Skeletal muscle satellite cell (primary cell): ENCODE results near the gene SLC35F1.
A peak's percentile ranks its signal among the peaks of the same experiment; 100 is the strongest.

Experiments
- H3K27me3 ChIP-seq: 2 replicates; pipeline ENCODE4 v1.7.0; 2013; ENCODE audit warnings: low read length; ENCODE audit not compliant: control insufficient read depth, insufficient read depth
- H3K36me3 ChIP-seq: 2 replicates; pipeline ENCODE4 v1.7.0; 2013; ENCODE audit warnings: mild to moderate bottlenecking, control low read depth, low read length; ENCODE audit not compliant: insufficient read depth
- H3K4me1 ChIP-seq: 2 replicates; pipeline ENCODE4 v1.7.0; 2013; ENCODE audit warnings: low read length; ENCODE audit not compliant: control insufficient read depth, insufficient read depth
- H3K4me2 ChIP-seq: 2 replicates; pipeline ENCODE4 v1.7.0; 2013; ENCODE audit warnings: mild to moderate bottlenecking, low read length
- H3K4me3 ChIP-seq: 2 replicates; pipeline ENCODE4 v1.7.0; 2013; ENCODE audit warnings: low read length
- H3K9ac ChIP-seq: 2 replicates; pipeline ENCODE4 v1.7.0; 2013; ENCODE audit warnings: mild to moderate bottlenecking, low read depth, low read length, moderate library complexity
- H3K9me3 ChIP-seq: replicated peaks from 2 replicates; pipeline ENCODE4 v1.7.0; 2013; ENCODE audit warnings: mild to moderate bottlenecking, control low read depth, low read length

SLC35F1 gene

GRCh38 chr6:117910549-117910948 lies 3.5 kb downstream of the SLC35F1 start:
- Histone ChIP-seq H3K9me3 (no peaks in the 10 kb centered on the region), H3K9ac (no peak overlapping the region), H3K27me3 (peaks cover 39% of the 10 kb centered on the region), H3K4me2 (no peak overlapping the region), H3K4me1 (peaks cover 8% of the 10 kb centered on the region), H3K36me3 (no peaks in the 10 kb centered on the region), H3K4me3 (no peak overlapping the region)

DNA sequence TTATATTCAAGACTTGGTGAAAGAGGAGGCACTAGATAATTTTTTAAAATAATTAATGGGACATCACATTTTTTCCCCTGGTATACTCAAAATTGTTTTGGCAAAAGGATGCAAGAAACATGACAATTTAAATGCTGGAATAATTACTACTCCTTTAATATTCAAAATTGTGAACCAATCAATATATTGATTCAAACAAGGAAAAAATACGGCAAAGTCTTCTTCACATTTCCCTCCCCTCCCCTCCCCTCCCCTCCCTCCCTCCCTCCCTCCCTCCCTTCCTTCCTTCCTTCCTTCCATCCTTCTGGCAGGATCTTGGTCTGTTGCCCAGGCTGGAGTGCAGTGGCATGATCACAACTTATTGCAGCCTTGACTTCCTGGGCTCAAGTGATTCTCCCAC lies 4.1 kb downstream of the SLC35F1 start:
- no peak overlapping the region for H3K4me2 ChIP-seq
- peaks cover 8% of the 10 kb centered on the region for H3K4me1 ChIP-seq
- H3K9ac ChIP-seq: no peak overlapping the region
- H3K9me3 ChIP-seq: no peaks in the 10 kb centered on the region
- no peaks in the 10 kb centered on the region for H3K36me3 ChIP-seq
- H3K27me3 ChIP-seq: peaks cover 34% of the 10 kb centered on the region
- H3K4me3 ChIP-seq: no peak overlapping the region

DNA sequence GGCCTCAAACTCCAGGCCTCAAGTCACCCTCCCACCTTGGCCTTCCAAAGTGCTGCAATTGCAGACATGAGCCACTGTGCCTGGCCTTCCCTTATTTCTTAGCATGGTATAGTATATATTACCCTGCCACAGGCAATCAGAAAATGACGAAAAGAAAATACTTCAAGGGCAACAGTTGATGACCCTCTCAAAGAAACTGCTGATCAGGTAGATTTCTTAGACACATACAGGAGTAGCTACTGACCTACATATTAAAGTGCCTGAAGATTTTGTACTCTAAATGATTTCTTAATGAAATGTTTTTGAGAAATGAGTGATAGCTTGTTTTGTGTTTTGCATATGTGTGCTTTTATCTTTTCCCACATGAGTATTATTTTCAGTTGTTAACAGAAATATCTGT lies 4.6 kb downstream of the SLC35F1 start:
- H3K9ac ChIP-seq: no peak overlapping the region
- H3K36me3 ChIP-seq: no peaks in the 10 kb centered on the region
- H3K4me3 ChIP-seq: no peak overlapping the region
- no peak overlapping the region for H3K4me2 ChIP-seq
- peaks cover 29% of the 10 kb centered on the region for H3K27me3 ChIP-seq
- no peaks in the 10 kb centered on the region for H3K9me3 ChIP-seq
- H3K4me1 ChIP-seq: peaks cover 8% of the 10 kb centered on the region

DNA sequence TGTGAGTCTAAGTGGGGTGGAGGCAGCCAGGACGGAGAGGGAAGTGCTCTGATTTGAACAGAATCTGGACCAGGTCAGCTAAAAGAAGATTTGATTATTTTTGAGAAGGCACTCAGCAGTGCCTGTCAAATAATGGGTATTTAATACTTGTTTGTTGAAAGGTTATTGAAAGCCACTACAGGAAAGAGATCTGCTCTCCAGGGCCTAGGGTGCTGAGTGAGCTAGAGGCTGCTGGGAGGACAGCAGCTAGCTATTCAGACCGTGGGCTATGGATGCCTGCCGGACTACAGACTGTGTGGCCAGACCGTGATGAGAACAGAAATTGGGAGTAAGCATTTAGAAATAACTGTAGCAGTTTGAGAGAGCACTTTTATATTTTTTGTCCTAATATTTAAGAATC lies 8.8 kb downstream of the SLC35F1 start:
- H3K4me3 ChIP-seq: no peak overlapping the region
- H3K9me3 ChIP-seq: no peaks in the 10 kb centered on the region
- no peak overlapping the region for H3K4me2 ChIP-seq
- peaks cover 28% of the 10 kb centered on the region for H3K27me3 ChIP-seq
- no peaks in the 10 kb centered on the region for H3K36me3 ChIP-seq
- H3K9ac ChIP-seq: no peak overlapping the region
- H3K4me1 ChIP-seq: peaks cover 6% of the 10 kb centered on the region

- peaks cover 28% of the 10 kb centered on the region for H3K27me3 ChIP-seq
- H3K4me3 ChIP-seq: no peak overlapping the region
- H3K4me1 ChIP-seq: peaks cover 6% of the 10 kb centered on the region
- H3K9ac ChIP-seq: no peak overlapping the region
- no peak overlapping the region for H3K4me2 ChIP-seq
- H3K9me3 ChIP-seq: no peaks in the 10 kb centered on the region
- H3K36me3 ChIP-seq: no peaks in the 10 kb centered on the region
Observed at GRCh38 chr6:117916483-117916882, 9.4 kb downstream of the SLC35F1 start.

DNA sequence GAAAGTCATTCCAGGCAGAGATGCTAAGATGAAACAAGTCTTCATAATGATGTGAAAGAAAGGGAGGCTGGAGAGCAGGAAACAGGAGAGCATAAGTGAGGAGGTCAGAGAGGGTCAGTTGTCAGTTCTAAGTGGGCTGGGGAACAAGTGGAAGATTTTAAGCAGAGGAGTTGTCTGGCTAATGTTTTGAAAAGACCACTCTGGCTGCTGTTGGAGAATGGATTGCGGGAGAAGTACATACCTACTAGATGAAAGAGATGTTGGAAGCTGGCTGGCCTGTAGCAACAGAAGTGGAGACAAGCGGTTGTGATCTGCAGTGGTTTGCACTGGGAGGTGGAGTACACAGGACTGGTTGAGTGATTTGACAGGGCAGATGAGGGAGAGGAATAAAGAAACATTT lies 10.1 kb downstream of the SLC35F1 start:
- peaks cover 6% of the 10 kb centered on the region for H3K4me1 ChIP-seq
- no peaks in the 10 kb centered on the region for H3K36me3 ChIP-seq
- no peak overlapping the region for H3K9ac ChIP-seq
- H3K4me3 ChIP-seq: no peak overlapping the region
- no peaks in the 10 kb centered on the region for H3K9me3 ChIP-seq
- no peak overlapping the region for H3K4me2 ChIP-seq
- peaks cover 28% of the 10 kb centered on the region for H3K27me3 ChIP-seq

GRCh38 chr6:117918454-117918853 lies 11.4 kb downstream of the SLC35F1 start:
- H3K4me2 ChIP-seq: no peak overlapping the region

GRCh38 chr6:117919275-117919674 lies 12.2 kb downstream of the SLC35F1 start:
- H3K4me3 ChIP-seq: no peak overlapping the region
- H3K9me3 ChIP-seq: no peaks in the 10 kb centered on the region
- no peaks in the 10 kb centered on the region for H3K36me3 ChIP-seq
- H3K4me1 ChIP-seq: peaks cover 6% of the 10 kb centered on the region
- H3K9ac ChIP-seq: no peak overlapping the region
- peaks cover 28% of the 10 kb centered on the region for H3K27me3 ChIP-seq
- no peak overlapping the region for H3K4me2 ChIP-seq

More at GRCh38 chr6:117918454-117918853, 11.4 kb downstream of the SLC35F1 start:
- Histone ChIP-seq H3K36me3 (no peaks in the 10 kb centered on the region), H3K27me3 (peaks cover 28% of the 10 kb centered on the region), H3K9ac (no peak overlapping the region), H3K4me3 (no peak overlapping the region), H3K4me1 (peaks cover 6% of the 10 kb centered on the region), H3K9me3 (no peaks in the 10 kb centered on the region)

DNA sequence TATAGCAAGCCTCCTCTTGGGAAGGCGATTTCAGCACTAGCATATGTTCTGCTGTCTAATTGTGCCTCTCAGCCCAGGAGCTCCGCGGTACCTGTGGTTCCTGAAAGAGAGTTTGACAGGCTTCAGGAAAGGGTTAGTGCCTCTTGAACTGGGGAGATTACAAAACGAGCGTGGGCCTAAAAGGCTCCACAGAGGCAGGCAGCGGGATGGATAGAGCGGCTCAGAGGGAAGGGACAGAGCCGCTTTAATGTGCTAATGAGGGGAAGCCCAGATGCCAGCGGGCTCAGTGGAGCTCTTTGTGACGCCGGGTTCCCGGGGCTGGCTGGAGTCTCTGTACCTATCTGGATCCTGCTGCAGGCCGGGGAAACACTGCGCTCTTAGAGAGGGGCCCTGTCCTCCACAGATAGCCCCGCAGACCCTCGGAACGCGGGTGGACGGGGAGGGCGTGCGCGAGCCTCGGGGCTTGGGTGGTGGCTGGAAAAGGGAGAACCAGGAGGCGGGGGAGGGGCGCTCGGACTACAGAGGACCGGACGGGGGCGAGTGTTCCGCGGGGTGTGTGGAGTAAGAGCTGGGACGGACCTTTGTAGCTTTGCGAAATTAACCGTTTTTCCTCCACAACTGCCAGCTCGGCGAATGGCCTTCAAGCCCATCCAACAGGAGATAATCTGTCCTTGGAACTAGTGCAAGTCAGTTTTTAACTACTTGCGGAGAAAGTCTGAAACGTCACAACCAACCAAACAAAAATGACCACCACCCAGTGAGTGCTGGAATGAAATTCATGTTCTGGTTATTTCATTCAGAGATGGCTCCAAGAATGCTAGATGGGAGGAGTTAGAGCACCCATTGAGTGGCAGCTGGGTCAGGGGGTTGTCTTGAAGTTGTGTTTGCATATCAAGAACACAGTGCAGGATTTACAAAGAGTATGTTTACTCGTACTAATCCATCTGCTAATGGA lies 13.0 kb downstream of the SLC35F1 start:
- Histone ChIP-seq H3K9me3 (no peaks in the 10 kb centered on the region), H3K27me3 (peaks cover 28% of the 10 kb centered on the region), H3K36me3 (no peaks in the 10 kb centered on the region), H3K4me3 (peak overlapping the region; percentile 49), H3K4me2 (peak overlapping the region; percentile 48), H3K4me1 (peaks cover 6% of the 10 kb centered on the region), H3K9ac (no peak overlapping the region)

DNA sequence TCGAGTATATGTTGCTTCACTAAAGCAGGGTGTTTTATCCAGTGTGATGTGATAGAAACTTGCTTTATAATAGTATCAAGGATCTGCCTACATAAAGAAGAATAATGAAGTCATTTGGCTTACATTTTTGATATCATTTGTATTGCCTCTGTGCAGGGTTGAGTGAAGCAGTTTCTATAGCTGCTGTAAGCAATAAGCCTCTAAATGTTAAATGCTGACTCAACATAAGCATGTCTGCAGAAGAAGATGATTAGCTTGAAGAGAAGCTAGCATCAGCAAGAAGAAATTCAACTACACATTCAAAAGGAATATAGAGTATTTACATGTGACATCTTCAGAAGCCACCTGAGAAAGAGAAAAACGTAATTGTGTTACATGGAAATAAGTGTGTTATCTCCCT lies 17.6 kb downstream of the SLC35F1 start:
- Histone ChIP-seq H3K4me1 (peaks cover 6% of the 10 kb centered on the region), H3K36me3 (no peaks in the 10 kb centered on the region), H3K27me3 (peaks cover 10% of the 10 kb centered on the region), H3K9me3 (no peaks in the 10 kb centered on the region), H3K4me2 (no peak overlapping the region), H3K9ac (no peak overlapping the region), H3K4me3 (no peak overlapping the region)

GRCh38 chr6:117927866-117928265 lies 20.8 kb downstream of the SLC35F1 start:
- no peak overlapping the region for H3K9ac ChIP-seq
- H3K27me3 ChIP-seq: no peaks in the 10 kb centered on the region
- H3K4me2 ChIP-seq: no peak overlapping the region
- no peaks in the 10 kb centered on the region for H3K9me3 ChIP-seq
- H3K4me3 ChIP-seq: no peak overlapping the region
- no peaks in the 10 kb centered on the region for H3K4me1 ChIP-seq
- H3K36me3 ChIP-seq: no peaks in the 10 kb centered on the region

DNA sequence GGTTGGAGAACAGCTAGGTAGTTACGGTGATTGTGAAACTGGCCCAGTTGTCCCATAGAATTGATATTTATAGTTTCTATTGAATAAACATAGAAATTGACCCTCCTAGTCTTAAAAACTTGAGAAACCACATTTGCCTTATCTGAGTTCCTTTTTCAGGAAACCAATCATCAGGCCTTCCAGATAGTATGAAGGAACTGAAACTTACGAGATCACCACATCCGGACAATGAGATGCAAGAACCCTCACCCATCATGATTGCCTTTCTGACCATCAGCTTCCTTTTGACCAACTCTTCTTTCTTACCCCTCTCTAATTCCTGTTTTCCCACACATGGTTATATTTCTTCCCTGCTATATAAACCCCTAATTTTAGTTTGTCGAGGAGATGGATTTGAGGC lies 21.8 kb downstream of the SLC35F1 start:
- Histone ChIP-seq H3K36me3 (no peaks in the 10 kb centered on the region), H3K27me3 (no peaks in the 10 kb centered on the region), H3K4me3 (no peak overlapping the region), H3K4me2 (no peak overlapping the region), H3K4me1 (no peaks in the 10 kb centered on the region), H3K9me3 (no peaks in the 10 kb centered on the region), H3K9ac (no peak overlapping the region)
